HG03280 (cell line): ENCODE measurements around the gene HCN3.
"Not testable (repeated sequence)": the region's sequence is repeated elsewhere in the genome, so short reads cannot be mapped to it uniquely, and the experiment has no call there.

Experiments used
- ATAC-seq: cut with Tn5 transposase; IDR thresholded peaks from one replicate; pipeline ENCODE4 v1.9.1; 2021; ENCODE audit warnings: mild to moderate bottlenecking, moderate library complexity; ENCODE audit not compliant: unreplicated experiment

Gene HCN3

DNA sequence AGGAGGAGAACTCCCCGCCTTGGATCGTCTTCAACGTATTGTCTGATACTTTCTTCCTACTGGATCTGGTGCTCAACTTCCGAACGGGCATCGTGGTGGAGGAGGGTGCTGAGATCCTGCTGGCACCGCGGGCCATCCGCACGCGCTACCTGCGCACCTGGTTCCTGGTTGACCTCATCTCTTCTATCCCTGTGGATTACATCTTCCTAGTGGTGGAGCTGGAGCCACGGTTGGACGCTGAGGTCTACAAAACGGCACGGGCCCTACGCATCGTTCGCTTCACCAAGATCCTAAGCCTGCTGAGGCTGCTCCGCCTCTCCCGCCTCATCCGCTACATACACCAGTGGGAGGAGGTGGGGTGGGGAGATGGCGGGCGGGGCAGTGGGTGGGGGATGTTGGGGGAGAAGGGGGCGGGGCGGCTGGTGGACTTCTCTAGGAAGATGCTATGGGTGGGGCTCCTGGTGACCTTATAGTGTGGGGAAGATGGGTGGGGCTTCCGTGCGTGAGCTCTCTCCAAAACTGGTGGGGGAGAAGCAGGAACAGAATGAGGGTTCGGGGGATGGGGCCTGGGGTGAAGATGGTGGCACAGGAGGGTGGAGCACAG is 5.3 kb downstream of the HCN3 start:
- no peak for ATAC-seq

- ATAC-seq = no peak
These were observed 7.2 kb downstream of the HCN3 start for GRCh38 chr1:155284476-155284875.

DNA sequence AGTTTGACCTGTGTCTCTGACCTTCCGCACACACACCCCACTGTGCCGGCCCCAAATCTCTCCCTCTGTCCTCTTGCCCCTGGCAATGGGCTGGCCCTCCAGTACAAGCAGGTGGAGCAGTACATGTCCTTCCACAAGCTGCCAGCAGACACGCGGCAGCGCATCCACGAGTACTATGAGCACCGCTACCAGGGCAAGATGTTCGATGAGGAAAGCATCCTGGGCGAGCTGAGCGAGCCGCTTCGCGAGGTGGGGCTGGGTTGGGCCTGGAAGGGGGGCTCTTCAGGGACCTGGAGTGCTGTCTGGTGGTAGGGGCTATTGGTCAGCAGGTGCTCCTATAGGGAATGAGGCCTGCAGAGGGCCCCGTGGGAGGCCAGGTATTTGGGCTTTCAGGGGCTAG is 7.8 kb downstream of the HCN3 start:
- ATAC-seq = no peak

- ATAC-seq = no peak
These were observed 8.4 kb downstream of the HCN3 start for GRCh38 chr1:155285631-155286044.

- no peak for ATAC-seq
These were observed 9.3 kb downstream of the HCN3 start for GRCh38 chr1:155286544-155286943.

- ATAC-seq = no peak
These were observed 10.8 kb downstream of the HCN3 start for GRCh38 chr1:155287987-155288543.

DNA sequence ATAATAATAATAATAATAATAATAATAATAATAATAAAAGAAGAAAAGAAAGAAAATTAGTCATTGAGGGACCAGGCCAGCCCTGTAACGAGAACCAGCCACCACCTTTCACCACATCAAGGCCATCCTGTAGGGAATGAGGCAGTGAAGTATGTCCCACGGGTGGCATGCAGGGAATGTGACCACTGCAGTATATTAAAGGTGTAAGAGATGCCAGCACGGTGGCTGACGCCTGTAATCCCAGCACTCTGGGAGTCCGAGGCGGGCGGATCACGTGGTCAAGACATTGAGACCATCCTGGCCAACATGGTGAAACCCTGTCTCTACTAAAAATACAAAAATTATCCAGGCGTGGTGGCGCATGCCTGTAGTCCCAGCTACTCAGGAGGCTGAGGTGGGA is 13.7 kb downstream of the HCN3 start:
- ATAC-seq = not testable (repeated sequence)

DNA sequence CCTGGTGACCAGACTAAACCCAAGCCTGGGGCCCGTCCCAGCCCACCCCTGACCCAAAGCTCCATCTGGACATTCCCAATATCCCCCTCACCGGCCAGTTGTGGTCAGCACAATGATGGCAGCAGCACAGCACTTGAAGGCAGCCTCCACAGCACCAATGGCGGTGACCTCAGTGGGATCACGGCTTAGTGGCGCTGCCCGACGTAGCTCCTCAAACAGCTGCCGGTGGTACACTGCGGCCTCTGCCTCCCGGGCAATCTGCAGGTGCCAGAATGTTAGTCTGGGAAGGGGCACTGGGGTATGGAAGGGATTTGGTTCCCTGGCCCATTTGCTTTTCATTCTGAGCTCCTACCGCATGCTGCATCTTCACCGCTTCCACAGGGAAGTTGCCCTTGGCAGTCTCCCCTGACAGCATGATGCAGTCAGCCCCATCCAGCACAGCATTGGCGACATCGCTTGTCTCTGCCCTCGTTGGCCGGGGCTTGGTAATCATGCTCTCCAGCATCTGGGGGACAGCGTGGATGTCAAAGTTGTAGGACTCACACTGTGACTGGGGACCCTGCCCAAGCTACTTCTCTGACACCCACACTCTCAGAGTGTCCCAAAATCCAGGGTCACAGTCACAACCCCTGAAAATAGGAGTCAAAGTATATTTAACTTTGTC is 16.0 kb downstream of the HCN3 start:
- no peak for ATAC-seq

DNA sequence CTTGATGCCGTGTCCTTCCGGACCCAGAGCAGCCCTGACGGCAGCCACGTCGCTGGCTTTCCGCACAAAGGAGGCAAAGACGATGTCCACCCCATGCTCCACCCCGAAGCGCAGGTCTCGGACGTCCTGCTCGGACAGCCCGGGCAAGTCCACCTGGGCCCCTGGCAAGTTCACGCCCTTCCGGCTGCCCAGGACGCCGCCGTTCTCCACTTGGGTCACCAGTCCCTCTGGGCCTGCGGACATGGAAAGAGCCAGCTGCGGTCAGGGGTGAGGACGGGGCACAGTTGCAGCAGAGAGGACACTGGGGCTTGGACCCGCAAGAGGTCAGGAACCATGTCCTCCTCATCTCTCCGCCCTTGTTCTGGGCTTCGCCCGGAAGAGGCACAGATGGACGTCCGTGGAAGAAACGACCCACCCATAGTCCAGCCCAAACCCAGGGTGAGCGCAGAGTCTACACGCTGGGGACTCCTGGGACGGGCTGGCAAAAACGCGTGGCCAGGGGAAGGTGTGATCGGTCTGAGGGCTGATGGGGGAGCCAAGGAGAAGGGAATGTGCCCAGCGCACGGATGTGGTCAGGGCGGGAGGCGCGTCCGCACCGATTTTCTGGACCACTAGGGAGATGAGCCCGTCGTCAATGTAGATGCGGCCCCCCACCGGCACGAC is 17.4 kb downstream of the HCN3 start:
- ATAC-seq = no peak

- no peak for ATAC-seq
These were observed 18.1 kb downstream of the HCN3 start for GRCh38 chr1:155295183-155295941.

DNA sequence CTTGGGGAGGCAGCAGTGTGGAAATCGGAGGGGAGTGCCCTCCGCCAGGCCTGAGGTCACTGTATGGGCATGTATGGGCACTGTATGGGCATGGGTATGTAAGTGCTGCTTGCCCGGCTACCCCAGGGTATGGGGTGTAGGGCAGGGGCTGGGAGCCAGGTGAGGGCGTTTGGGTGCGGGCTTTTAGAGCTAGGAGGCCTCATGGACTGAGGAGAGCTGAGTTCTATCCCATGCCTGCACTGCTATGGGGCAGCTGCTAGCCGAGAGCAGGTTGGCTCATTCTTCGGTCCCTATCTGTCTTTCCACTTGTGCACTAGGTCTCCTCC is 18.6 kb downstream of the HCN3 start:
- no peak for ATAC-seq

DNA sequence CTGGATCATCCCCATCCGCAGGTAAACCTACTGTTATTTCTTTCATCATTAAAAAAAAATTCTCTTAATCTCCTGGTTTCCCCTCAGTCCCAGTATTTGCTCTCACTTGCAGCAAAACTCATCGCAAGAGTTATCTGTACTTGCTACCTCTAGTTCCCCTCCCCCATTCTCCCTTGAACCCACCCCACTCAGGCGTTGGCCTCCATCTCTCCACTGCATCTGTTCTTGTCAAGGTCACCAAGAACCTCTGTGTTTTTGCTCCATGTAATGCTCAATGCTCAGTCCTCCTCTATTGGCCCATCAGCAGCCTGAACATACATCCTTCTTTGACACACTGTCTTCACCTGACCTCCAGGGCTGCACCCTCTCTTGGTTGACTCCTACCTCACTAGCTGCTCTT is 19.4 kb downstream of the HCN3 start:
- no peak for ATAC-seq

DNA sequence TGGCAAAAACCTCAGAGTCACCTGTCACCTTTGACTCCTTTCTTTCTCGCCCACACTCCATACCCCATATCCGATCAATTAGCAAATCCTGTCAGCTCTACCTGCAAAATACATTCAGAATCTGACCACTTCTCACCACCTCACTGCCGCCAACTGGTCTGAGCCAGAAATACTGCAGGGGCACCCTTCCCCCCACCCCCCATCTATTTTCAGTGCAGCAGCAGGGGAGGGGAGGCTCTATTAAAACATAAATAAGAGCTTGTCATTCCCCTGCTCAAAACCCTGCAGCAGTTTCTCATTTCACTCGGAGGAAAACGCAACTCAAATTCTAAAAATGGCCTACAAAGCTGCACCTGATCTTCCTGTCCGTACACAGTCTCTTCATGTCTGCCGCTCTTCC is 20.1 kb downstream of the HCN3 start:
- ATAC-seq = no peak

GRCh38 chr1:155300024-155300423 is 22.8 kb downstream of the HCN3 start:
- no peak for ATAC-seq

- no peak for ATAC-seq
These were observed 23.5 kb downstream of the HCN3 start for GRCh38 chr1:155300553-155301329.

- no peak for ATAC-seq
These were observed 24.1 kb downstream of the HCN3 start, which contains the start of gene PKLR for GRCh38 chr1:155301342-155301841. TSS of gene PKLR (minus strand) at chr1:155301438. CDS start at chr1:155301395, 43 bp downstream.

DNA sequence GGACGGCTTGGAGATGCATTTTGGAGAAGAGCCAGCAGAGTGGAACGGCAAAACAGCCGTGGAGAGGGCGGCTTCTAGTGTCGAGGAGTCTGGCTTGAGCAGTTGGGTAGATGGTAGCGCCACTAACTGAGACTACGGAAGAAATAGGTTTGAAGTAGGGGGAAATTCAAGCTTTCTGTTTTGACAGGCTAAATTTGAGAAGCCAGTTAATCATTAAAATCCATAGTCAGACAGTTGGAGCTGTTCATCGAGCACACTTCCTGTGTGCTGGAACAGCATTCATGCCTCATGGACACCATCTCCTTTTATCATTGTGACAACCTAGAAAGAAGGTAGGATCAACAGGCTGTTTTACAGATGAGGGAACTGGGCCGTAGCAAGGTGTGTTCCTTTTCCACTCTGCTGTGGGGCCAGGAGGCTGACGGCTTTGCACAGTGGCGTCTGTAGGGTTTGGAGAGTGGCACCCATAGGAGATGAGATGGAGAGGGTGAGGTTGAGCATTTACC is 27.3 kb downstream of the HCN3 start:
- ATAC-seq = no peak

DNA sequence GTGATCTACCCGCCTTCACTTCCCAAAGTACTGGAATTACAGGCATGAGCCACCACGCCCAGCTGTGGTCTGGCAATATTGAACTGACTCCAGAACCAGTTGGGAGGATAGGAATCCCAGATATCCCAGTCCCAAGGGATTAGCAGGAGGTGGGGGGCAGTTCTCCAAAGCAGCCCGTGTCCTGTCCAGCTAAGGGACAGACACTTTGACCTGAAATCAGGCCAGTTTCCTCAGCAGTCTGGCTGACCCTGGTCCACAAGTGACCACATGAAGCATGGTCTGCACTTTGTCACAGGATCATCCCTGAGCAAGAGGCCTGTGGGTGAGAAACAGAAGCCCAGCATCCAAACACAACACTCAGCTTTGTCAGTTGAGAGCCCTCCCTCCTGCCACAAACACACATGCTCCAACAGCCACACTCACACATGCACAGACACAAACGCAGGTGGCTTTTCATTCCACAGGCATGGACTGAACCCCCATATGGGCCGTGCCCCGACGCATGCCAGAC is 28.7 kb downstream of the HCN3 start:
- no peak for ATAC-seq

DNA sequence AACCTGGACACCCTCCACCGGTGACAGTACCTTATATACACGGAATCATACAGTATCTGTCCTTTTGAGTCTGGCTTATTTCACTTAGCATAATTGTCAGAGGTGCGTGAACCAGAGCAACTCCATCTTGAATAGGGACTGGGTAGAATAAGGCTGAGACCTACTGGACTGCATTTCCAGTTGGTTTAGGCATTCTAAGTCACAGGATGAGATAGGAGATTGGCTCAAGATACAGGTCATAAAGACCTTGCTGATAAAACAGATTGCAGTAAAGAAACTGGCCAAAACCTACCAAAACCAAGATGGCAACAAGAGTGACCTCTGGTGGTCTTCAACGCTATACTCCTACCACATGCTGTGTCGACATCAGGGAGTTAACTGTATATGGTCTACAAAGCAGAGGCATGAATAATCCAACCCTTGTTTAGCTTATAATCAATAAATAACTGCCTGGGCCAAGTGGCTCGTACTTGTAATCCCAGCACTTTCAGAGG is 30.0 kb downstream of the HCN3 start:
- ATAC-seq = no peak
